HG03520 (cell line): ENCODE measurements around the gene WNT10A.
"Not testable (repeated sequence)": the region's sequence is repeated elsewhere in the genome, so short reads cannot be mapped to it uniquely, and the experiment has no call there.

Source experiments
- ATAC-seq: cut with Tn5 transposase; IDR thresholded peaks from one replicate; pipeline ENCODE4 v1.9.1; 2021; ENCODE audit warnings: mild to moderate bottlenecking, moderate library complexity; ENCODE audit not compliant: unreplicated experiment

The WNT10A gene

DNA sequence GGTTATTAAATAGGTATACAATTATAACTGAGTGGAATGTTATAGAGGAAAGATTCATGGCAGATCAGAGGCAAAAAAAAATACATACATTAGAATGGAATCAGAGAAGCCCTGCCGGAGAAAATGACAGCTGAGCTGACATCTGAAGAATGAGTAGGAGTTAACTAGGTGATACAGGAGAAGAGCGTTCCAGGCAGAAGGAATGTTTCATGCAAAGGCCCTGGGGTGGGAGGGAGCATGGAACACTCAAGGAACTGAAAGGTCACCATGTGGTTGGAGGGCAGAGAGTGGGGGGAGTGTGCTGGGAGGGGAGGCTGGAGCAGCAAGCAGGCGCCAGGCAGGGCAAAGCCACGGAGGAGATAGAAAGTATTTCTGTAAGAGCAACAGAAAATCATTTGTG lies 47.2 kb downstream of the WNT10A start:
- no peak for ATAC-seq

DNA sequence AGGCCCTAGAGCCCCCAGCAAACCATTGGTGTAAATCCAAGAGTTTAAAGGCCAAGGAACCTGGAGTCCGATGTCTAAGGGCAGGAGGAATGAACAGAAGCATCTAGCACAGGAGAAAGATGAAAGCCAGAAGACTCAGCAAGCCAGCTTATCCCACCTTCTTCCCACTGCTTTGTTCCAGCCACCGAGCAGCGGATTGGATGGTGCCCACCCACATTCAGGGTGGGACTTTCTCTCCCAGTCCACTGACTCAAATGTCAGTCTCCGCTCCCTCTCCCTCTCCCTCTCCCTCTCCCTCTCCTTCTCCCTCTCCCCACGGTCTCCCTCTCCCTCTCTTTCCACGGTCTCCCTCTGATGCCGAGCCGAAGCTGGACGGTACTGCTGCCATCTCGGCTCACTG lies 49.8 kb downstream of the WNT10A start:
- not testable (repeated sequence) for ATAC-seq

DNA sequence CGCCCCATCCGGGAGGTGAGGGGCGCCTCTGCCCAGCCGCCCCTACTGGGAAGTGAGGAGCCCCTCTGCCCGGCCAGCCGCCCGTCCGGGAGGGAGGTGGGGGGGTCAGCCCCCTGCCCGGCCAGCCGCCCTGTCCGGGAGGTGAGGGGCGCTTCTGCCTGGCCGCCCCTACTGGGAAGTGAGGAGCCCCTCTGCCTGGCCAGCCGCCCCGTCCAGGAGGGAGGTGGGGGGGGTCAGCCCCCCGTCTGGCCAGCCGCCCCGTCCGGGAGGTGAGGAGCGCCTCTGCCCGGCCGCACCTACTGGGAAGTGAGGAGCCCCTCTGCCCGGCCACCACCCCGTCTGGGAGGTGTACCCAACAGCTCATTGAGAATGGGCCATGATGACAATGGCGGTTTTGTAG lies 51.1 kb downstream of the WNT10A start:
- not testable (repeated sequence) for ATAC-seq
